A549 (cell line): Measurements from ENCODE around the gene RGL4. TPM values are rescaled to one million over a fixed set of nuclear protein-coding genes. Genes with fewer than 3 reads are reported as not detected.

Experiments
- ATAC-seq, 2 experiments: fragments of 200-7000 bp in 1 of 2; fragments of >200 bp in 1 of 2; cut with Nextera tagmentation in 1 of 2; cut with Tn5 transposase in 1 of 2; 3 replicates each; pipeline versions ENCODE4 v1.8.0 to v1.9.1; 2018 to 2020; ENCODE audit warnings: mild to moderate bottlenecking in 1 of 2, moderate library complexity in 1 of 2
- CTCF ChIA-PET: fragments of 300-600 bp; sonication (Branson Sonifier 250); formaldehyde crosslinking; extraction: SDS; loops from one replicate; lab custom pipeline; 2021; ENCODE audit warnings: antibody characterized with exemption, inconsistent platforms; lab: Yijun Ruan, JAX
- POLR2A ChIA-PET: fragments of 350-600 bp; formaldehyde crosslinking; extraction: SDS; loops from one replicate; lab custom pipeline; 2021; ENCODE audit warnings: antibody characterized with exemption, inconsistent platforms; lab: Yijun Ruan, JAX
- DNase-seq, 2 experiments: peaks; one replicate each; pipeline versions ENCODE4 v3.0.0 to v3.0.0-alpha.2; 2011 to 2016; ENCODE audit warnings: low read depth in 1 of 2, low spot score in 1 of 2
- FAIRE-seq: peaks from 2 replicates; lab custom pipeline; 2011; peaks lifted over from hg19 to GRCh38; lab: Jason Lieb, UNC
- H3K27ac ChIP-seq, 2 experiments: fragments of >200 bp; sonication (Bioruptor Twin); formaldehyde crosslinking; 3 replicates each; pipeline ENCODE4 v1.5.1; 2016 to 2017
- H3K4me1 ChIP-seq: fragments of >200 bp; sonication (Bioruptor Twin); formaldehyde crosslinking; 3 replicates; pipeline ENCODE4 v1.6.1; 2016
- H3K4me2 ChIP-seq: fragments of >200 bp; sonication (Bioruptor Twin); formaldehyde crosslinking; 3 replicates; pipeline ENCODE4 v1.6.1; 2016
- H3K4me3 ChIP-seq: fragments of >200 bp; sonication (Bioruptor Twin); formaldehyde crosslinking; 3 replicates; pipeline ENCODE4 v1.5.1; 2016
- H3K9me3 ChIP-seq: fragments of >200 bp; sonication (Bioruptor Twin); formaldehyde crosslinking; 3 replicates; pipeline ENCODE4 v1.6.1; 2016
- CHD4 ChIP-seq: fragments of 200-600 bp; sonication (generic); IDR thresholded peaks from 2 replicates; pipeline ENCODE4 v1.6.1; 2016; ENCODE audit warnings: antibody characterized with exemption, mild to moderate bottlenecking, borderline replicate concordance
- EHF ChIP-seq: fragments of 250-450 bp; sonication (Bioruptor Pico); IDR thresholded peaks from 2 replicates; pipeline ENCODE4 v1.5.0; 2020; ENCODE audit warnings: mild to moderate bottlenecking
- HEYL ChIP-seq: fragments of 250-450 bp; sonication (Bioruptor Pico); IDR thresholded peaks from 2 replicates; pipeline ENCODE4 v1.8.0; 2021; ENCODE audit warnings: mild to moderate bottlenecking, moderate library complexity
- JUN ChIP-seq, 2 experiments: fragments of >200 bp; sonication (Bioruptor Twin); formaldehyde crosslinking; IDR thresholded peaks; 2 replicates in 1 of 2; 3 replicates in 1 of 2; pipeline ENCODE4 v1.6.1; 2016 to 2017
- KDM1A ChIP-seq: fragments of 200-600 bp; sonication (generic); IDR thresholded peaks from 2 replicates; pipeline ENCODE4 v1.6.1; 2016; ENCODE audit warnings: low read depth, mild to moderate bottlenecking
- MAFK ChIP-seq: fragments of 450-650 bp; IDR thresholded peaks from 2 replicates; pipeline ENCODE4 v1.6.1; 2014; ENCODE audit not compliant: partially characterized antibody
- MYC ChIP-seq: IDR thresholded peaks from 2 replicates; pipeline ENCODE4 v1.6.1; 2012; ENCODE audit warnings: mild to moderate bottlenecking, inconsistent platforms, low read length, improper control_type of control experiment, borderline replicate concordance
- PBX3 ChIP-seq: IDR thresholded peaks from 2 replicates; pipeline ENCODE4 v1.6.1; 2012
- RAD21 ChIP-seq, 2 experiments: fragments of >200 bp in 1 of 2; sonication (Bioruptor Twin) in 1 of 2; formaldehyde crosslinking in 1 of 2; IDR thresholded peaks in 1 of 2; conservative IDR thresholded peaks in 1 of 2; 2 replicates in 1 of 2; 3 replicates in 1 of 2; pipeline ENCODE4 v1.6.1; 2012 to 2018; ENCODE audit warnings: inconsistent platforms in 1 of 2
- SMC3 ChIP-seq: fragments of >200 bp; sonication (Bioruptor Twin); formaldehyde crosslinking; IDR thresholded peaks from 3 replicates; pipeline ENCODE4 v1.6.1; 2018; ENCODE audit warnings: inconsistent platforms
- TP53 ChIP-seq: fragments of 250-450 bp; sonication (Bioruptor Pico); IDR thresholded peaks from 2 replicates; pipeline ENCODE4 v1.5.0; 2021; ENCODE audit warnings: mild to moderate bottlenecking, moderate library complexity
- WGBS: methylation state at CpG from one replicate; pipeline ENCODE4 v1.1.6; 2017; ENCODE audit errors: missing lambda C conversion rate; 5-methylcytosine and 5-hydroxymethylcytosine counted together
- polyA plus RNA-seq, 4 experiments: library from polyadenylated mRNA; depleted of rRNA in 3 of 4; stranded (reverse); fragments of >200 nt; fragmentation: RNase III in 1 of 4; extraction: RNeasy Plus Mini Kit Qiagen cat#74134 plus additional on column Dnase treatment in 1 of 4; gene quantifications; 2 replicates in 3 of 4; 3 replicates in 1 of 4; pipeline ENCODE4 v1.2.3, GENCODE V29; 2011 to 2017
- TF ChIP-seq, protein P1 (sequence below): fragments of 450-650 bp; IDR thresholded peaks from 2 replicates; pipeline ENCODE4 v1.6.1; 2014; ENCODE audit warnings: antibody characterized with exemption
- TF ChIP-seq, protein P2 (sequence below): fragments of 250-450 bp; sonication (Bioruptor Pico); IDR thresholded peaks from 2 replicates; pipeline ENCODE4 v1.5.0; 2021; ENCODE audit warnings: mild to moderate bottlenecking, moderate library complexity, borderline replicate concordance
- TF ChIP-seq, protein P3 (sequence below): fragments of >200 bp; sonication (Bioruptor Twin); formaldehyde crosslinking; IDR thresholded peaks from 3 replicates; pipeline ENCODE4 v1.6.1; 2016

RGL4 gene
- polyA plus RNA-seq, 2 of the 4 experiments (the other 2 are of a cell fraction) = not detected

- no peak overlapping the region for H3K27ac ChIP-seq
- H3K4me2 ChIP-seq = no peak overlapping the region
- ChIA-PET CTCF (interaction anchor here (1.5 kb wide), 1 partner anchor 10 kb away, joined by 3 read pairs; no protein-coding TSS in a partner anchor), POLR2A (no interaction called here)
- TF ChIP-seq PBX3 = no peak
- DNase-seq (no peak), FAIRE-seq (no peak), ATAC-seq (no peak)
- WGBS = 86% methylated on average over 17 of the region's 19 CpGs
- H3K4me3 ChIP-seq = no peak overlapping the region
- H3K9me3 ChIP-seq = no peaks in the 10 kb centered on the region
- H3K4me1 ChIP-seq = peaks cover 1% of the 10 kb centered on the region; the same call in 1 of the 3 replicates
Observed at GRCh38 chr22:23695571-23696325, 4.9 kb downstream of the RGL4 start.

GRCh38 chr22:23696326-23696851, 5.6 kb downstream of the RGL4 start:
- POLR2A ChIA-PET = no interaction called here
- WGBS = 91% methylated on average over 6 of the region's 13 CpGs
- TF ChIP-seq CHD4 = no peak
- no peak for TF ChIP-seq MAFK
- no peak for TF ChIP-seq EHF
- TF ChIP-seq SMC3 = no peak
- no peak for TF ChIP-seq KDM1A
- TF ChIP-seq, protein P1, sequence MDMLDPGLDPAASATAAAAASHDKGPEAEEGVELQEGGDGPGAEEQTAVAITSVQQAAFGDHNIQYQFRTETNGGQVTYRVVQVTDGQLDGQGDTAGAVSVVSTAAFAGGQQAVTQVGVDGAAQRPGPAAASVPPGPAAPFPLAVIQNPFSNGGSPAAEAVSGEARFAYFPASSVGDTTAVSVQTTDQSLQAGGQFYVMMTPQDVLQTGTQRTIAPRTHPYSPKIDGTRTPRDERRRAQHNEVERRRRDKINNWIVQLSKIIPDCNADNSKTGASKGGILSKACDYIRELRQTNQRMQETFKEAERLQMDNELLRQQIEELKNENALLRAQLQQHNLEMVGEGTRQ = no peak
- no peak for TF ChIP-seq MYC
- TF ChIP-seq JUN (IDR thresholded peaks at IDR 0.05) = no peak
- no peak for TF ChIP-seq RAD21 (conservative IDR thresholded peaks at IDR 0.05 in 1 of 2, IDR thresholded peaks at IDR 0.05 in 1 of 2)
- TF ChIP-seq HEYL = no peak
- TF ChIP-seq, protein P2, sequence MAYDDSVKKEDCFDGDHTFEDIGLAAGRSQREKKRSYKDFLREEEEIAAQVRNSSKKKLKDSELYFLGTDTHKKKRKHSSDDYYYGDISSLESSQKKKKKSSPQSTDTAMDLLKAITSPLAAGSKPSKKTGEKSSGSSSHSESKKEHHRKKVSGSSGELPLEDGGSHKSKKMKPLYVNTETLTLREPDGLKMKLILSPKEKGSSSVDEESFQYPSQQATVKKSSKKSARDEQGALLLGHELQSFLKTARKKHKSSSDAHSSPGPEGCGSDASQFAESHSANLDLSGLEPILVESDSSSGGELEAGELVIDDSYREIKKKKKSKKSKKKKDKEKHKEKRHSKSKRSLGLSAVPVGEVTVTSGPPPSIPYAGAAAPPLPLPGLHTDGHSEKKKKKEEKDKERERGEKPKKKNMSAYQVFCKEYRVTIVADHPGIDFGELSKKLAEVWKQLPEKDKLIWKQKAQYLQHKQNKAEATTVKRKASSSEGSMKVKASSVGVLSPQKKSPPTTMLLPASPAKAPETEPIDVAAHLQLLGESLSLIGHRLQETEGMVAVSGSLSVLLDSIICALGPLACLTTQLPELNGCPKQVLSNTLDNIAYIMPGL (CRISPR knock-in tag) = no peak
- TF ChIP-seq PBX3 = no peak
- TF ChIP-seq, protein P3, sequence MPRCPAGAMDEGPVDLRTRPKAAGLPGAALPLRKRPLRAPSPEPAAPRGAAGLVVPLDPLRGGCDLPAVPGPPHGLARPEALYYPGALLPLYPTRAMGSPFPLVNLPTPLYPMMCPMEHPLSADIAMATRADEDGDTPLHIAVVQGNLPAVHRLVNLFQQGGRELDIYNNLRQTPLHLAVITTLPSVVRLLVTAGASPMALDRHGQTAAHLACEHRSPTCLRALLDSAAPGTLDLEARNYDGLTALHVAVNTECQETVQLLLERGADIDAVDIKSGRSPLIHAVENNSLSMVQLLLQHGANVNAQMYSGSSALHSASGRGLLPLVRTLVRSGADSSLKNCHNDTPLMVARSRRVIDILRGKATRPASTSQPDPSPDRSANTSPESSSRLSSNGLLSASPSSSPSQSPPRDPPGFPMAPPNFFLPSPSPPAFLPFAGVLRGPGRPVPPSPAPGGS = no peak
- no peak for TF ChIP-seq TP53 (CRISPR knock-in tag)
- Histone ChIP-seq H3K4me3 (no peak overlapping the region), H3K4me1 (peaks cover 5% of the 10 kb centered on the region; the same call in 1 of the 3 replicates), H3K9me3 (no peaks in the 10 kb centered on the region), H3K4me2 (no peak overlapping the region), H3K27ac (no peak overlapping the region)
- no peak for ATAC-seq
- CTCF ChIA-PET = interaction anchor here (1.5 kb wide), 1 partner anchor 10 kb away, joined by 3 read pairs; no protein-coding TSS in a partner anchor
- FAIRE-seq = no peak
- no peak for DNase-seq
